Smooth muscle cell of the brain vasculature (primary cell): Measurements from ENCODE around the gene TREML2.

Source experiments
- DNase-seq: peaks from one replicate; pipeline ENCODE4 v3.0.0-alpha.2; 2012; ENCODE audit warnings: low read depth, low spot score

Gene TREML2

DNA sequence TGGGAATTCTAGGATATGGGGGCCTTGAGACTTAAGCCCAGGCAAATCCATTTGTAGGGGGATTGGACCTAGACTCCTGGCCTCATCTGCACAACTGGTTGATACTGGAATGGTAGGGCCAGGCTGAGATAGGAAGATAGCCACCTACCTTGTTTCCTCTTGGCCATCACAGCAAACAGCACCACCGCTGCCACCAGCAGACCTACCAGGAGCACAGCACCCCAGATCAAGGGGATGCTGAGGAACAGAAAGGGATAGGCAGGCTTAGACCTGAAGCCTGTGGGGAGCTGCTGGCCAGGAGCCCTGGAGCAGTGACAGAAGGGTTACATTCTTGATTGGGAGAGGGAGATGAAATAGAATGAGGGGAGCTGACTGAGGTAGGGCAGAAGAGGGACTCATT is 50.3 kb downstream of the TREML2 start:
- no peak for DNase-seq

DNA sequence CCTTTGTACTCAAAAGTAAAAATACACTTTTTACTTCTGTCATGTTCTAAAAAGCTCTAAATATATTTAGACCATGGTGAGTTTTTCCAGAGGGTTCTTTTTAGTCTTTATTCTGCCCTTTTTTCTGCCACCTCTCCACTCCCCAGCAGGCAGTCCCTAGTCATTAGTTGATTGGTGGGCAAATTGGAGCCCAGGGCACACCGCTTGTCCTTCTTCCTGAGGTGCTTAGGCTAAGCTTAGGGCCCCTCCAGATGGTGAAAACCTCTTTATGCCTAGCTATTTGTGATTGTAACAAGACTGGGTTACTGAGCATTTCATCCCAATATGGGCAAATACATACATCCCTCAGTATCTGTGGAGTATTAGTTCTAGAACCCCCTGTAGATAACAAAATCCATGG is 53.0 kb downstream of the TREML2 start:
- DNase-seq, result no peak
